GM12878 (cell line): ENCODE results near the gene DUS2. TPM values are rescaled to one million over a fixed set of nuclear protein-coding genes. Genes with fewer than 3 reads are reported as not detected.
"Not testable (repeated sequence)": the region's sequence is repeated elsewhere in the genome, so short reads cannot be mapped to it uniquely, and the experiment has no call there.

Source experiments
- ATAC-seq: fragments of 200-7000 bp; cut with Tn5 transposase; 3 replicates; pipeline ENCODE4 v1.9.1; 2020; ENCODE audit warnings: mild to moderate bottlenecking, moderate library complexity
- BruUV-seq: library from RNA; stranded (reverse); fragments of 400-500 nt; replicated peaks from 2 replicates; lab custom pipeline; 2021; lab: Mats Ljungman, UMichigan
- CTCF ChIA-PET: fragments of 300-600 bp; sonication (Branson Sonifier 250); formaldehyde crosslinking; extraction: SDS; loops from one replicate; lab custom pipeline; 2021; ENCODE audit warnings: inconsistent platforms; lab: Yijun Ruan, JAX
- POLR2A ChIA-PET: fragments of 350-600 bp; formaldehyde crosslinking; extraction: SDS; loops from one replicate; lab custom pipeline; 2021; ENCODE audit warnings: inconsistent platforms; lab: Charles Lee
- RAD21 ChIA-PET: fragments of 300-600 bp; sonication (Branson Sonifier 250); formaldehyde crosslinking; loops from one replicate; lab custom pipeline; 2023; ENCODE audit warnings: antibody characterized with exemption; ENCODE audit not compliant: unreplicated experiment; lab: Charles Lee
- SMC1A ChIA-PET: fragments of 300-600 bp; sonication (Branson Sonifier 250); formaldehyde crosslinking; loops from one replicate; lab custom pipeline; 2023; ENCODE audit not compliant: unreplicated experiment, uncharacterized antibody; lab: Charles Lee
- DNase-seq: peaks from one replicate; pipeline ENCODE4 v3.0.0-alpha.2; 2011; ENCODE audit warnings: low read depth, low spot score
- FAIRE-seq: peaks from 3 replicates; lab custom pipeline; 2011; peaks lifted over from hg19 to GRCh38; lab: Jason Lieb, UNC
- H2AFZ ChIP-seq: 2 replicates; pipeline ENCODE4 v1.6.0; 2011; ENCODE audit warnings: low read depth, low read length, control low read depth; ENCODE audit not compliant: control insufficient read depth
- H3K27ac ChIP-seq: 2 replicates; pipeline ENCODE4 v1.5.1; 2011; ENCODE audit warnings: control low read depth; ENCODE audit not compliant: control insufficient read depth, insufficient read depth
- H3K27me3 ChIP-seq, 2 experiments: replicated peaks in 1 of 2; 2 replicates each; pipeline versions ENCODE4 v1.6.0 to v1.6.1; 2011; ENCODE audit warnings: low read length in 1 of 2; ENCODE audit not compliant: control insufficient read depth in 2 of 2, insufficient read depth in 2 of 2
- H3K36me3 ChIP-seq, 2 experiments: 2 replicates each; pipeline ENCODE4 v1.5.1; 2011; ENCODE audit warnings: low read length in 1 of 2; ENCODE audit not compliant: control insufficient read depth in 2 of 2, insufficient read depth in 2 of 2
- H3K4me1 ChIP-seq: 2 replicates; pipeline ENCODE4 v1.6.1; 2011; ENCODE audit warnings: mild to moderate bottlenecking, low read length, moderate library complexity, mixed read lengths; ENCODE audit not compliant: control insufficient read depth, insufficient read depth
- H3K4me2 ChIP-seq: 2 replicates; pipeline ENCODE4 v1.6.0; 2011; ENCODE audit warnings: control low read depth; ENCODE audit not compliant: control insufficient read depth, insufficient read depth
- H3K4me3 ChIP-seq: fragments of 200-600 bp; sonication (generic); 2 replicates; pipeline ENCODE4 v1.5.1; 2016
- H3K79me2 ChIP-seq: 2 replicates; pipeline ENCODE4 v1.6.0; 2011; ENCODE audit warnings: low read length; ENCODE audit not compliant: control insufficient read depth, insufficient read depth
- H3K9ac ChIP-seq: 2 replicates; pipeline ENCODE4 v1.8.0; 2011; ENCODE audit warnings: low read length, control low read depth, mixed read lengths; ENCODE audit not compliant: control insufficient read depth, insufficient read depth
- H3K9me3 ChIP-seq: replicated peaks from 3 replicates; pipeline ENCODE4 v1.5.1; 2011; ENCODE audit warnings: mild to moderate bottlenecking, low read length; ENCODE audit not compliant: control insufficient read depth, insufficient read depth
- H4K20me1 ChIP-seq: 2 replicates; pipeline ENCODE4 v1.6.0; 2011; ENCODE audit not compliant: control insufficient read depth, insufficient read depth
- NFYB ChIP-seq: IDR thresholded peaks from 2 replicates; pipeline ENCODE4 v1.6.1; 2011; ENCODE audit warnings: low read depth, mild to moderate bottlenecking, low read length, improper control_type of control experiment, moderate library complexity; ENCODE audit not compliant: insufficient read depth
- RUNX3 ChIP-seq: IDR thresholded peaks from 2 replicates; pipeline ENCODE4 v1.6.1; 2012; ENCODE audit warnings: low read length, inconsistent platforms
- SPI1 ChIP-seq: IDR thresholded peaks from 2 replicates; pipeline ENCODE4 v1.6.1; 2011; ENCODE audit warnings: low read depth, mild to moderate bottlenecking, low read length, moderate library complexity, borderline replicate concordance; ENCODE audit not compliant: insufficient read depth
- WGBS: methylation state at CpG from one replicate; pipeline ENCODE4 v1.1.6; 2016; ENCODE audit warnings: low lambda C conversion rate; ENCODE audit not compliant: insufficient replicate concordance, insufficient coverage; ENCODE audit errors: missing lambda C conversion rate; 5-methylcytosine and 5-hydroxymethylcytosine counted together
- in situ Hi-C: fragments of 300-500 bp; cut with MboI; formaldehyde crosslinking; loops from 9 replicates; pipeline ENCODE4 v1.14.3; 2018; ENCODE audit warnings: mixed read lengths
- intact Hi-C: fragments of 100-400 bp; cut with micrococcal nuclease; formaldehyde crosslinking; loops from one replicate; pipeline ENCODE4 v1.14.2; 2022; ENCODE audit not compliant: unreplicated experiment
- polyA plus RNA-seq, 11 experiments: library from polyadenylated mRNA; depleted of rRNA in 4 of 11; unstranded in 6 of 11; stranded (reverse) in 5 of 11; fragments of >200 nt; fragmentation: Nextera tagmentation in 4 of 11; fragmentation: Illumina TruSeq in 1 of 11; extraction: Ambion mirVana in 4 of 11; extraction: Trizol in 1 of 11; gene quantifications; 1 replicate in 1 of 11; 2 replicates in 10 of 11; pipeline versions ENCODE4 v1.2.1 to v1.2.3, GENCODE V29; 2011 to 2016; ENCODE audit warnings: inconsistent platforms in 2 of 11, missing spikeins in 2 of 11, low read depth in 1 of 11
- total RNA-seq, 4 experiments: library from RNA; depleted of rRNA in 3 of 4; stranded (reverse); fragments of >200 nt in 3 of 4; fragmentation: Illumina TruSeq in 1 of 4; extraction: Trizol in 1 of 4; gene quantifications; 2 replicates each; pipeline versions ENCODE4 v1.2.1 to v1.2.3, GENCODE V29; 2013 to 2021

DUS2 gene
- total and polyA plus RNA-seq, 10 of the 15 experiments (the other 5 are each of a cell fraction or from before 2014, with no cell fraction given), result 4.8 to 32.3 (median 25.5) TPM

DNA sequence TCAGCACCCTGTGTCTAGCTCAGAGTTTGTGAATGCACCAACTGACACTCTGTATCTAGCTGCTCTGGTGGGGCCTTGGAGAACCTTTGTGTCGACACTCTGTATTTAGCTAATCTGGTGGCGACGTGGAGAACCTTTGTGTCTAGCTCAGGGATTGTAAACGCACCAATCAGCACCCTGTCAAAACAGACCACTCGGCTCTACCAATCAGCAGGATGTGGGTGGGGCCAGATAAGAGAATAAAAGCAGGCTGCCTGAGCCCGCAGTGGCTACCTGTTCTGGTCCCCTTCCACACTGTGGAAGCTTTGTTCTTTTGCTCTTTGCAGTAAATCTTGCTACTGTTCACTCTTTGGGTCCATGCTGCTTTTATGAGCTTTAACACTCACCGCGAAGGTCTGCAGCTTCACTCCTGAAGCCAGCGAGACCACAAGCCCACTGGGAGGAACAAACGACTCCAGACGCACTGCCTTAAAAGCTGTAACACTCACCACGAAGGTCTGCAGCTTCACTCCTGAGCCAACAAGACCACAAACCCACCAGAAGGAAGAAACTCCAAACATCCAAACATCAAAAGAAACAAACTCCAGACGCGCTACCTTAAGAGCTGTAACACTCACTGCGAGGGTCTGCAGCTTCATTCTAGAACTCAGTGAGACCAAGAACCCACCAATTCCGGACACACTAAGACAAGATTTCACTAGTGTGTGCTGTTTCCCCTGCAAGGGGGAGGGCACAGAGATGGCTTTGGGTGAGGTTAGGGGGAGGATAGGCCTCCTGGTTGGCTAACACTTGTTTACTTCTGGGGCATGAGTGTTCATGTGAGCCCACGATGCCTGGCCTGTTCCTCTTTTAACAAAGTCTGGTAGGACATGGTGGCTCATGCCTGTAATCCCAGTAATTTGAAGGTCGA is 24.1 kb upstream of the DUS2 start, which contains the start of gene DPEP2:
TSS of gene DPEP2 (minus strand) at position 706 of the 910 bp plus-strand sequence. CDS start 6,272 bp downstream, outside the sequence.
- H3K4me2 ChIP-seq, result 0 out of 2 replicates have a peak within 1 kb of the TSS, but pooled peaks have one; percentile 33
- POLR2A ChIA-PET, result interaction anchor here (0.6 kb wide), 1 partner anchor 97 kb away, joined by 3 read pairs; no protein-coding TSS in a partner anchor
- not testable (repeated sequence) for H3K79me2 ChIP-seq, H4K20me1 ChIP-seq, DNase-seq, H3K4me3 ChIP-seq, H3K9ac ChIP-seq, BruUV-seq, H3K36me3 ChIP-seq, H3K9me3 ChIP-seq, FAIRE-seq
- RAD21 ChIA-PET, result interaction anchor here (1.5 kb wide), 1 partner anchor 42 kb away, joined by 3 read pairs; no protein-coding TSS in a partner anchor
- peaks cover 26% of the 10 kb centered on the region for H3K4me1 ChIP-seq
- peak; percentile 44 for ATAC-seq
- 0 out of 2 replicates have a peak, but pooled peaks have one; percentile 1 for TF ChIP-seq RUNX3
- peak; percentile 68 for TF ChIP-seq NFYB
- TF ChIP-seq SPI1, result peak; percentile 62; the same call in 1 of the 2 replicates
- TF ChIP-seq, all 136 proteins: peak for 3; not testable (repeated sequence) for 133
- peak within 1 kb of the TSS; percentile 79 for H2AFZ ChIP-seq
- SMC1A ChIA-PET, result interaction anchor here (0.6 to 1.5 kb wide), 2 partner anchors 13 to 62 kb away, joined by 3 read pairs; no protein-coding TSS in a partner anchor
- in situ Hi-C loops, H3K27me3 ChIP-seq, intact Hi-C loops, H3K27ac ChIP-seq: not testable (repeated sequence)
- 57% methylated on average over 18 of the region's 18 CpGs for WGBS
- CTCF ChIA-PET, result interaction anchor here (0.9 to 1.1 kb wide), 3 partner anchors 23 to 94 kb away, joined by 3 to 6 read pairs (median 6); partner anchors contain the start of genes DDX28 and DUS2
